Measurements from ENCODE around the gene SVEP1.

SVEP1 gene

DNA sequence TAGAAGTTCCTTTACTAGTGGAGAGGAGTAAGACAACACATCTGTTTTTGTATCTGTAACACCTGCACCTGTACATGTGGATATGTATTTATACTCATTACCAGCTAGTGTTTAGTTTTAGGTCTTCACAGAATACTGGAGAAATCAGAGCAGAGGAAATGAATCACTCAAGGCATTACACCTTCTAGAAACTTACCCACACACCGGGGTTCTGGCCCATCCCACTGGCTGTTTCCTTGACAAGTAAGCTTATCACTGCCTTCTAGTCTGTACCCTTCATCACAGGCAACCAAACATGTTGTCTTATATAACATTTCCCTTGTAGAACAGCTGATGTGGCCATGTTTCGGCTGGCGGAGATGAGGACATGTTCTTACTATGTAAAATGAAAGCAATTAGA lies 76.7 kb downstream of the SVEP1 start:
- no peak overlapping the region for H3K4me3 ChIP-seq (replicated peaks; ENCODE audit: low read depth, low read length)
- H3K36me3 ChIP-seq (ENCODE audit: control insufficient read depth, insufficient read depth, low read length): no peaks in the 10 kb centered on the region
- TF ChIP-seq, protein P1, sequence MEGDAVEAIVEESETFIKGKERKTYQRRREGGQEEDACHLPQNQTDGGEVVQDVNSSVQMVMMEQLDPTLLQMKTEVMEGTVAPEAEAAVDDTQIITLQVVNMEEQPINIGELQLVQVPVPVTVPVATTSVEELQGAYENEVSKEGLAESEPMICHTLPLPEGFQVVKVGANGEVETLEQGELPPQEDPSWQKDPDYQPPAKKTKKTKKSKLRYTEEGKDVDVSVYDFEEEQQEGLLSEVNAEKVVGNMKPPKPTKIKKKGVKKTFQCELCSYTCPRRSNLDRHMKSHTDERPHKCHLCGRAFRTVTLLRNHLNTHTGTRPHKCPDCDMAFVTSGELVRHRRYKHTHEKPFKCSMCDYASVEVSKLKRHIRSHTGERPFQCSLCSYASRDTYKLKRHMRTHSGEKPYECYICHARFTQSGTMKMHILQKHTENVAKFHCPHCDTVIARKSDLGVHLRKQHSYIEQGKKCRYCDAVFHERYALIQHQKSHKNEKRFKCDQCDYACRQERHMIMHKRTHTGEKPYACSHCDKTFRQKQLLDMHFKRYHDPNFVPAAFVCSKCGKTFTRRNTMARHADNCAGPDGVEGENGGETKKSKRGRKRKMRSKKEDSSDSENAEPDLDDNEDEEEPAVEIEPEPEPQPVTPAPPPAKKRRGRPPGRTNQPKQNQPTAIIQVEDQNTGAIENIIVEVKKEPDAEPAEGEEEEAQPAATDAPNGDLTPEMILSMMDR (IDR thresholded peaks at IDR 0.05; ENCODE audit: insufficient read depth, low read length, poor library complexity, severe bottlenecking): no peak
- DNase-seq (ENCODE audit: extremely low read depth, insufficient read length): no peak
- H3K27me3 ChIP-seq (replicated peaks; ENCODE audit: control insufficient read depth, insufficient read depth, low read length): no peaks in the 10 kb centered on the region

GRCh38 chr9:110499608-110500007 lies 79.9 kb downstream of the SVEP1 start:
- H3K27me3 ChIP-seq (replicated peaks; ENCODE audit: control insufficient read depth, insufficient read depth, low read length): no peaks in the 10 kb centered on the region
- H3K4me3 ChIP-seq (replicated peaks; ENCODE audit: low read depth, low read length): no peak overlapping the region
- TF ChIP-seq, protein P1 (IDR thresholded peaks at IDR 0.05; ENCODE audit: insufficient read depth, low read length, poor library complexity, severe bottlenecking): no peak
- H3K36me3 ChIP-seq (ENCODE audit: control insufficient read depth, insufficient read depth, low read length): no peaks in the 10 kb centered on the region
- DNase-seq (ENCODE audit: extremely low read depth, insufficient read length): no peak

- H3K4me3 ChIP-seq (replicated peaks; ENCODE audit: low read depth, low read length): no peak overlapping the region
- H3K27me3 ChIP-seq (replicated peaks; ENCODE audit: control insufficient read depth, insufficient read depth, low read length): no peaks in the 10 kb centered on the region
- no peaks in the 10 kb centered on the region for H3K36me3 ChIP-seq (ENCODE audit: control insufficient read depth, insufficient read depth, low read length)
- TF ChIP-seq, protein P1 (IDR thresholded peaks at IDR 0.05; ENCODE audit: insufficient read depth, low read length, poor library complexity, severe bottlenecking): no peak
- DNase-seq (ENCODE audit: extremely low read depth, insufficient read length): no peak
Measured at GRCh38 chr9:110487196-110487595, 92.3 kb downstream of the SVEP1 start.

DNA sequence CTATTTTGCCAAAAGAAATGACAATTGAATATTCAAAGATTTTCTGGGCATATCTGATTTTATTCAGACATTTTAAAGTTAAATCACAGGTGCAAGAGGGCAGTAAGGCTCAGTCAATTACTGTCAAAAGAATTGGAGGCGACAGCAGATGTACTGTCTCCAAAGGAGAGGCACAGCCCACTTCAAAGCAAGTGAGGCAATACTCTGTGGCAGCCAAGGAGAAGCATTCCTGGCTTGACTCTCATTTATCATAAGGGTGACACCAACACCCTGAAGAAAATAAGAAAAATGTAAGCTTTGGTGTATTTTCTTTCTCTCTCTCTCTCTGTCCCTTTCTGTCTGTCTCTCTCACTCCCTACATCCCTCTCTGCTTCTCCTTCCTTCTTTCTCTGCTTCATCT lies 93.3 kb downstream of the SVEP1 start:
- Histone ChIP-seq H3K4me3 (replicated peaks; ENCODE audit: low read depth, low read length) (no peak overlapping the region), H3K27me3 (replicated peaks; ENCODE audit: control insufficient read depth, insufficient read depth, low read length) (no peaks in the 10 kb centered on the region), H3K36me3 (ENCODE audit: control insufficient read depth, insufficient read depth, low read length) (no peaks in the 10 kb centered on the region)
- TF ChIP-seq, protein P1 (IDR thresholded peaks at IDR 0.05; ENCODE audit: insufficient read depth, low read length, poor library complexity, severe bottlenecking): no peak
- DNase-seq (ENCODE audit: extremely low read depth, insufficient read length): no peak

GRCh38 chr9:110479481-110479880 lies 100.1 kb downstream of the SVEP1 start:
- no peak for DNase-seq (ENCODE audit: extremely low read depth, insufficient read length)
- Histone ChIP-seq H3K27me3 (replicated peaks; ENCODE audit: control insufficient read depth, insufficient read depth, low read length) (no peaks in the 10 kb centered on the region), H3K4me3 (replicated peaks; ENCODE audit: low read depth, low read length) (no peak overlapping the region), H3K36me3 (ENCODE audit: control insufficient read depth, insufficient read depth, low read length) (no peaks in the 10 kb centered on the region)
- TF ChIP-seq, protein P1 (IDR thresholded peaks at IDR 0.05; ENCODE audit: insufficient read depth, low read length, poor library complexity, severe bottlenecking): no peak

- Histone ChIP-seq H3K4me3 (replicated peaks; ENCODE audit: low read depth, low read length) (no peak overlapping the region), H3K36me3 (ENCODE audit: control insufficient read depth, insufficient read depth, low read length) (no peaks in the 10 kb centered on the region), H3K27me3 (replicated peaks; ENCODE audit: control insufficient read depth, insufficient read depth, low read length) (no peaks in the 10 kb centered on the region)
- no peak for DNase-seq (ENCODE audit: extremely low read depth, insufficient read length)
- TF ChIP-seq, protein P1 (IDR thresholded peaks at IDR 0.05; ENCODE audit: insufficient read depth, low read length, poor library complexity, severe bottlenecking): no peak
Measured at GRCh38 chr9:110476251-110476650, 103.3 kb downstream of the SVEP1 start.

All from GM06990 (cell line).